IMR-90 (cell line): ENCODE results near the gene STK17B. TPM values are rescaled to one million over a fixed set of nuclear protein-coding genes. Genes with fewer than 3 reads are reported as not detected.

ENCODE experiments used
- ATAC-seq: fragments of 200-7000 bp; cut with Tn5 transposase; 2 replicates; pipeline ENCODE4 v1.9.1; 2020; ENCODE audit warnings: low read depth, mild to moderate bottlenecking, moderate library complexity
- BruUV-seq: library from RNA; stranded (reverse); fragments of 400-500 nt; replicated peaks from 2 replicates; lab custom pipeline; 2021; lab: Mats Ljungman, UMichigan
- CTCF ChIA-PET: fragments of 300-600 bp; formaldehyde crosslinking; extraction: SDS; loops from one replicate; lab custom pipeline; 2021; ENCODE audit warnings: antibody characterized with exemption; lab: Yijun Ruan, JAX
- POLR2A ChIA-PET: fragments of 300-600 bp; sonication (Branson Sonifier 250); formaldehyde crosslinking; loops from one replicate; lab custom pipeline; 2022; ENCODE audit warnings: antibody characterized with exemption; ENCODE audit not compliant: unreplicated experiment; lab: Charles Lee
- DNase-seq: peaks from one replicate; pipeline ENCODE4 v3.0.0; 2013
- H2AFZ ChIP-seq: replicated peaks from 2 replicates; pipeline ENCODE3; 2013; ENCODE audit warnings: low read length, mild to moderate bottlenecking; ENCODE audit not compliant: poor library complexity
- H2AK5ac ChIP-seq: 2 replicates; pipeline ENCODE4 v1.6.1; 2013; ENCODE audit warnings: low read depth, low read length, inconsistent platforms
- H2AK9ac ChIP-seq: replicated peaks from 2 replicates; pipeline ENCODE3; 2013; ENCODE audit warnings: mild to moderate bottlenecking, low read depth, low read length, moderate library complexity; ENCODE audit not compliant: poor library complexity
- H2BK120ac ChIP-seq: 2 replicates; pipeline ENCODE4 v1.6.1; 2013; ENCODE audit warnings: low read depth, low read length, inconsistent platforms
- H2BK15ac ChIP-seq: 3 replicates; pipeline ENCODE4 v1.6.1; 2013; ENCODE audit warnings: low read depth, low read length, inconsistent platforms
- H2BK20ac ChIP-seq: 2 replicates; pipeline ENCODE4 v1.6.1; 2013; ENCODE audit warnings: low read depth, mild to moderate bottlenecking, inconsistent platforms, low read length, moderate library complexity
- H2BK5ac ChIP-seq: 2 replicates; pipeline ENCODE4 v1.6.1; 2013; ENCODE audit warnings: mild to moderate bottlenecking, low read depth, low read length, inconsistent platforms; ENCODE audit not compliant: poor library complexity, severe bottlenecking
- H3K14ac ChIP-seq: replicated peaks from 2 replicates; pipeline ENCODE4 v1.6.1; 2013; ENCODE audit warnings: low read depth, low read length, inconsistent platforms
- H3K18ac ChIP-seq: 2 replicates; pipeline ENCODE4 v1.6.1; 2013; ENCODE audit warnings: low read depth, low read length, control low read depth
- H3K23ac ChIP-seq: 2 replicates; pipeline ENCODE4 v1.6.1; 2013; ENCODE audit warnings: low read depth, low read length, inconsistent platforms
- H3K27ac ChIP-seq: 2 replicates; pipeline ENCODE4 v1.5.1; 2013; ENCODE audit warnings: mild to moderate bottlenecking, control low read depth, low read length; ENCODE audit not compliant: insufficient read depth
- H3K27me3 ChIP-seq: 2 replicates; pipeline ENCODE4 v1.6.1; 2013; ENCODE audit warnings: low read length; ENCODE audit not compliant: control insufficient read depth, insufficient read depth
- H3K36me3 ChIP-seq: 2 replicates; pipeline ENCODE4 v1.6.1; 2013; ENCODE audit warnings: low read length, mixed read lengths; ENCODE audit not compliant: control insufficient read depth, insufficient read depth
- H3K4ac ChIP-seq: 2 replicates; pipeline ENCODE4 v1.6.1; 2013; ENCODE audit warnings: low read depth, low read length, inconsistent platforms
- H3K4me1 ChIP-seq: 2 replicates; pipeline ENCODE4 v1.6.1; 2013; ENCODE audit warnings: low read length, mixed read lengths; ENCODE audit not compliant: control insufficient read depth, insufficient read depth
- H3K4me2 ChIP-seq: 2 replicates; pipeline ENCODE4 v1.6.1; 2013; ENCODE audit warnings: low read depth, mild to moderate bottlenecking, control low read depth, low read length, moderate library complexity
- H3K4me3 ChIP-seq: 2 replicates; pipeline ENCODE4 v1.5.1; 2013; ENCODE audit warnings: low read depth, mild to moderate bottlenecking, control low read depth, low read length, moderate library complexity; ENCODE audit not compliant: insufficient read depth
- H3K56ac ChIP-seq: 2 replicates; pipeline ENCODE4 v1.6.1; 2013; ENCODE audit warnings: low read length, inconsistent platforms; ENCODE audit not compliant: insufficient read depth; ENCODE audit errors: extremely low read depth
- H3K79me1 ChIP-seq, 2 experiments: 2 replicates each; pipeline ENCODE4 v1.6.1; 2013; ENCODE audit warnings: low read length in 2 of 2, inconsistent platforms in 1 of 2, low read depth in 1 of 2
- H3K9ac ChIP-seq: 2 replicates; pipeline ENCODE4 v1.6.1; 2013; ENCODE audit warnings: low read depth, low read length, control low read depth
- H3K9me1 ChIP-seq: 2 replicates; pipeline ENCODE4 v1.6.1; 2013; ENCODE audit warnings: low read length, inconsistent platforms; ENCODE audit not compliant: insufficient read depth
- H3K9me3 ChIP-seq: 2 replicates; pipeline ENCODE4 v1.6.1; 2013; ENCODE audit warnings: low read length; ENCODE audit not compliant: control insufficient read depth, insufficient read depth
- H4K20me1 ChIP-seq: 2 replicates; pipeline ENCODE4 v1.6.1; 2013; ENCODE audit warnings: low read length, inconsistent platforms; ENCODE audit not compliant: insufficient read depth
- H4K5ac ChIP-seq: 2 replicates; pipeline ENCODE4 v1.6.1; 2013; ENCODE audit warnings: mild to moderate bottlenecking, low read depth, low read length, control low read depth
- H4K8ac ChIP-seq, 2 experiments: 2 replicates each; pipeline ENCODE4 v1.6.1; 2013; ENCODE audit warnings: low read depth in 2 of 2, low read length in 2 of 2, control low read depth in 1 of 2, inconsistent platforms in 1 of 2
- H4K91ac ChIP-seq: 2 replicates; pipeline ENCODE4 v1.6.1; 2013; ENCODE audit warnings: low read depth, low read length, inconsistent platforms; ENCODE audit not compliant: insufficient read depth
- CHD1 ChIP-seq: IDR thresholded peaks from 2 replicates; pipeline ENCODE4 v1.6.1; 2012; ENCODE audit warnings: low read depth, low read length, improper control_type of control experiment
- MAFK ChIP-seq: IDR thresholded peaks from 2 replicates; pipeline ENCODE4 v1.6.1; 2012; ENCODE audit warnings: low read depth, low read length, improper control_type of control experiment
- MXI1 ChIP-seq: IDR thresholded peaks from 2 replicates; pipeline ENCODE4 v1.6.1; 2012; ENCODE audit warnings: low read depth, mild to moderate bottlenecking, low read length, moderate library complexity, borderline replicate concordance
- NFE2L2 ChIP-seq: fragments of 150-350 bp; IDR thresholded peaks from 2 replicates; pipeline ENCODE4 v1.6.1; 2016; ENCODE audit warnings: low read depth, mild to moderate bottlenecking, low read length
- RAD21 ChIP-seq: IDR thresholded peaks from 2 replicates; pipeline ENCODE4 v1.6.1; 2012; ENCODE audit warnings: low read length, improper control_type of control experiment
- RCOR1 ChIP-seq: IDR thresholded peaks from 2 replicates; pipeline ENCODE4 v1.6.1; 2012; ENCODE audit warnings: mild to moderate bottlenecking, low read length, improper control_type of control experiment; ENCODE audit not compliant: insufficient replicate concordance
- RFX5 ChIP-seq: IDR thresholded peaks from 2 replicates; pipeline ENCODE4 v1.8.0; 2012; ENCODE audit warnings: low read depth, mild to moderate bottlenecking, low read length, moderate library complexity
- WGBS, 2 experiments: methylation state at CpG; one replicate each; pipeline versions ENCODE4 v1.1.5 to v1.1.7; 2013; ENCODE audit warnings: missing lambda C conversion rate in 2 of 2; ENCODE audit not compliant: insufficient read length in 1 of 2; ENCODE audit errors: extremely low coverage in 2 of 2; 5-methylcytosine and 5-hydroxymethylcytosine counted together
- dilution Hi-C: fragments of 300-500 bp; cut with HindIII; formaldehyde crosslinking; loops from one replicate; pipeline ENCODE4 v1.14.3; 2018; ENCODE audit warnings: low sequenced_read_pairs; ENCODE audit not compliant: unreplicated experiment
- in situ Hi-C: fragments of 300-500 bp; cut with MboI; formaldehyde crosslinking; loops from 3 replicates; pipeline ENCODE4 v1.14.3; 2019; ENCODE audit warnings: low sequenced_read_pairs, inconsistent platforms, mixed read lengths
- intact Hi-C: fragments of 100-400 bp; cut with micrococcal nuclease; formaldehyde crosslinking; loops from 2 replicates; pipeline ENCODE4 v1.10.0; 2022
- polyA plus RNA-seq, 3 experiments: library from polyadenylated mRNA; depleted of rRNA; stranded (reverse); fragments of >200 nt; gene quantifications; 2 replicates each; pipeline ENCODE4 v1.2.3, GENCODE V29; 2012; ENCODE audit warnings: low replicate concordance in 1 of 3
- total RNA-seq: library from RNA; depleted of rRNA; stranded (reverse); fragments of >200 nt; gene quantifications from 2 replicates; pipeline ENCODE4 v1.2.3, GENCODE V29; 2012
- TF ChIP-seq, protein P1 (sequence below): conservative IDR thresholded peaks from 2 replicates; pipeline ENCODE4 v1.5.1; 2012; ENCODE audit warnings: mild to moderate bottlenecking, low read depth, low read length, improper control_type of control experiment
- TF ChIP-seq, protein P2 (sequence below): fragments of 150-350 bp; IDR thresholded peaks from 2 replicates; pipeline ENCODE4 v1.6.1; 2016; ENCODE audit warnings: low read depth, mild to moderate bottlenecking, low read length, moderate library complexity, borderline replicate concordance

The STK17B gene
- total and polyA plus RNA-seq, 2 of the 4 experiments (the other 2 are of a cell fraction): 7.5 to 48.9 TPM

DNA sequence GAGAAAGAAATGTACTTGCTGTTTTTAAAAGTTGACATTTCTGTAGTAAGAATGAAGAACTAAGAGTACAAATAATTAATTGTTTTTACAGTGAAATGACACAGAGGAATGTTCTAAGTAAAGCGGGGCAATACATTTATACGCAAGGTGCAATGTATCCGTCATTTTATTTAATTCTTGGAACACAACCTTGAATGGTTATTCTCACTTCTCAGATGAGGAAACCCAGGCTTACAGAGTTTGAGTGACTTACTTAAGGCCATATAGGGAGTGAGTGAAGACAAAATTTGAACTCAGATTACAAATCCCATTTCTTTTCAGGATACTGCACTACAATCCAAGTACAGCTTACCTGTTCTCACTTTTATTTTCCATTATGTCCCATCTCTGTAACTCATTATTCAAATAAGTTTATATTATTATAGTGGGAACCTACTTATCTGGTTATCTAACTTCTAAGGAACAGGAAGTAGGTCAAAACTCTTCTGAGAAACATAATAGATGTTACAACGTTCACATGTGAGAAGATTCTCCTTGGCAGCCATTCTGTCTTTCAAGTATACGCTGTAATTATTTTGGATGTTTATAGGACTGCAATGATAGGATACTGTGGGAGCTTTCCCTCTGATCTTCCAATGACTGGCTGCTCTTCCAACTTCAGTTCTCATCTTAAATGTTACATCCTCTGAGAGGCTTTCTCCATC lies 12.3 kb upstream of the STK17B start:
- intact Hi-C loops: no loop called here
- Histone ChIP-seq H3K27me3 (no peaks in the 10 kb centered on the region), H3K4me2 (no peak overlapping the region), H3K4ac (no peak overlapping the region), H3K27ac (no peak overlapping the region), H3K79me1 (no peaks in the 10 kb centered on the region), H3K9me1 (no peaks in the 10 kb centered on the region), H2AK9ac (no peak overlapping the region), H3K23ac (no peak overlapping the region), H3K14ac (no peak overlapping the region), H4K8ac (no peak overlapping the region), H3K9me3 (no peaks in the 10 kb centered on the region), H3K56ac (no peak overlapping the region), H2BK20ac (no peak overlapping the region), H2BK15ac (no peak overlapping the region), H4K91ac (no peak overlapping the region), H4K5ac (no peak overlapping the region), H2BK120ac (no peak overlapping the region), H2BK5ac (no peak overlapping the region), H4K20me1 (no peaks in the 10 kb centered on the region), H2AK5ac (no peak overlapping the region), H3K4me3 (no peak overlapping the region), H3K4me1 (no peaks in the 10 kb centered on the region), H3K18ac (no peak overlapping the region), H3K9ac (no peak overlapping the region), H3K36me3 (no peaks in the 10 kb centered on the region), H2AFZ (no peak overlapping the region)
- ChIA-PET POLR2A (no interaction called here), CTCF (interaction anchor here (1.3 kb wide), 1 partner anchor 13 kb away, joined by 3 read pairs; no protein-coding TSS in a partner anchor)
- dilution Hi-C loops: no loop called here
- TF ChIP-seq MXI1 (no peak), RAD21 (no peak), MAFK (no peak), NFE2L2 (no peak), RCOR1 (no peak), RFX5 (no peak), CHD1 (no peak)
- TF ChIP-seq, protein P1, sequence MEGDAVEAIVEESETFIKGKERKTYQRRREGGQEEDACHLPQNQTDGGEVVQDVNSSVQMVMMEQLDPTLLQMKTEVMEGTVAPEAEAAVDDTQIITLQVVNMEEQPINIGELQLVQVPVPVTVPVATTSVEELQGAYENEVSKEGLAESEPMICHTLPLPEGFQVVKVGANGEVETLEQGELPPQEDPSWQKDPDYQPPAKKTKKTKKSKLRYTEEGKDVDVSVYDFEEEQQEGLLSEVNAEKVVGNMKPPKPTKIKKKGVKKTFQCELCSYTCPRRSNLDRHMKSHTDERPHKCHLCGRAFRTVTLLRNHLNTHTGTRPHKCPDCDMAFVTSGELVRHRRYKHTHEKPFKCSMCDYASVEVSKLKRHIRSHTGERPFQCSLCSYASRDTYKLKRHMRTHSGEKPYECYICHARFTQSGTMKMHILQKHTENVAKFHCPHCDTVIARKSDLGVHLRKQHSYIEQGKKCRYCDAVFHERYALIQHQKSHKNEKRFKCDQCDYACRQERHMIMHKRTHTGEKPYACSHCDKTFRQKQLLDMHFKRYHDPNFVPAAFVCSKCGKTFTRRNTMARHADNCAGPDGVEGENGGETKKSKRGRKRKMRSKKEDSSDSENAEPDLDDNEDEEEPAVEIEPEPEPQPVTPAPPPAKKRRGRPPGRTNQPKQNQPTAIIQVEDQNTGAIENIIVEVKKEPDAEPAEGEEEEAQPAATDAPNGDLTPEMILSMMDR: no peak
- TF ChIP-seq, protein P2, sequence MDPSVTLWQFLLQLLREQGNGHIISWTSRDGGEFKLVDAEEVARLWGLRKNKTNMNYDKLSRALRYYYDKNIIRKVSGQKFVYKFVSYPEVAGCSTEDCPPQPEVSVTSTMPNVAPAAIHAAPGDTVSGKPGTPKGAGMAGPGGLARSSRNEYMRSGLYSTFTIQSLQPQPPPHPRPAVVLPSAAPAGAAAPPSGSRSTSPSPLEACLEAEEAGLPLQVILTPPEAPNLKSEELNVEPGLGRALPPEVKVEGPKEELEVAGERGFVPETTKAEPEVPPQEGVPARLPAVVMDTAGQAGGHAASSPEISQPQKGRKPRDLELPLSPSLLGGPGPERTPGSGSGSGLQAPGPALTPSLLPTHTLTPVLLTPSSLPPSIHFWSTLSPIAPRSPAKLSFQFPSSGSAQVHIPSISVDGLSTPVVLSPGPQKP: no peak
- in situ Hi-C loops: no loop called here
- no TSS peak for BruUV-seq
- no peak for DNase-seq
- ATAC-seq: no peak
- no CpG with 5 or more reads among the region's 5 CpGs for WGBS, 2 experiments
